CD14-positive monocyte (primary cell): ENCODE data around the gene BAHCC1. TPM values are rescaled to one million over a fixed set of nuclear protein-coding genes. Genes with fewer than 3 reads are reported as not detected.

Source experiments
- DNase-seq, 3 donors: peaks; one replicate each; pipeline ENCODE4 v3.0.0-alpha.2; 2011 to 2022
- H2AFZ ChIP-seq: 2 replicates; pipeline ENCODE4 v1.6.0; 2012; ENCODE audit warnings: mild to moderate bottlenecking, low read depth, low read length, inconsistent platforms; ENCODE audit not compliant: insufficient read depth, poor library complexity, severe bottlenecking
- H3K27ac ChIP-seq, 2 donors: 1 replicate in 1 of 2; 2 replicates in 1 of 2; pipeline ENCODE4 v1.5.1; 2012 to 2013; ENCODE audit warnings: low read length in 2 of 2, control low read depth in 1 of 2, inconsistent platforms in 1 of 2, low read depth in 1 of 2, mild to moderate bottlenecking in 1 of 2
- H3K27me3 ChIP-seq, 2 donors: one replicate each; pipeline versions ENCODE4 v1.6.0 to v1.6.1; 2011 to 2013; ENCODE audit warnings: low read length in 2 of 2; ENCODE audit not compliant: control insufficient read depth in 2 of 2, insufficient read depth in 2 of 2
- H3K36me3 ChIP-seq, 2 donors: replicated peaks in 1 of 2; 1 replicate in 1 of 2; 2 replicates in 1 of 2; pipeline versions ENCODE4 v1.5.1 to v1.6.1; 2012 to 2013; ENCODE audit warnings: low read length in 2 of 2, control low read depth in 1 of 2, inconsistent platforms in 1 of 2, mild to moderate bottlenecking in 1 of 2; ENCODE audit not compliant: insufficient read depth in 2 of 2, control insufficient read depth in 1 of 2
- H3K4me1 ChIP-seq, 2 donors: 1 replicate in 1 of 2; 2 replicates in 1 of 2; pipeline versions ENCODE4 v1.5.1 to v1.6.1; 2012 to 2013; ENCODE audit warnings: low read length in 2 of 2, control low read depth in 1 of 2, inconsistent platforms in 1 of 2, mild to moderate bottlenecking in 1 of 2, moderate library complexity in 1 of 2; ENCODE audit not compliant: insufficient read depth in 2 of 2, control insufficient read depth in 1 of 2
- H3K4me2 ChIP-seq: replicated peaks from 2 replicates; pipeline ENCODE3; 2012; ENCODE audit warnings: low read length, moderate library complexity, mild to moderate bottlenecking; ENCODE audit not compliant: poor library complexity, severe bottlenecking; ENCODE audit errors: extremely low read depth
- H3K4me3 ChIP-seq, 3 experiments: fragments of 200-600 bp in 1 of 3; sonication (generic) in 1 of 3; replicated peaks in 1 of 3; 1 replicate in 2 of 3; 2 replicates in 1 of 3; pipeline ENCODE4 v1.5.1; 2011 to 2013; ENCODE audit warnings: low read length in 3 of 3, mild to moderate bottlenecking in 3 of 3, control low read depth in 2 of 3, low read depth in 2 of 3, inconsistent platforms in 1 of 3, moderate library complexity in 1 of 3
- H3K79me2 ChIP-seq: 2 replicates; pipeline ENCODE4 v1.6.0; 2012; ENCODE audit warnings: mild to moderate bottlenecking, control low read depth, inconsistent platforms, low read length, moderate library complexity; ENCODE audit not compliant: insufficient read depth
- H3K9ac ChIP-seq: 2 replicates; pipeline ENCODE4 v1.6.0; 2017; ENCODE audit warnings: low read length, mild to moderate bottlenecking; ENCODE audit not compliant: insufficient read depth, poor library complexity, severe bottlenecking
- H3K9me3 ChIP-seq, 2 donors: replicated peaks in 1 of 2; 1 replicate in 1 of 2; 2 replicates in 1 of 2; pipeline versions ENCODE4 v1.5.1 to v1.6.1; 2012 to 2013; ENCODE audit warnings: low read length in 2 of 2, control low read depth in 1 of 2; ENCODE audit not compliant: control insufficient read depth in 1 of 2, insufficient read depth in 1 of 2
- H4K20me1 ChIP-seq: 2 replicates; pipeline ENCODE4 v1.6.0; 2012; ENCODE audit warnings: mild to moderate bottlenecking, low read length, control low read depth, moderate library complexity; ENCODE audit not compliant: insufficient read depth
- H3K27ac Mint-ChIP-seq, 7 donors: one replicate each; pipeline ENCODE4 v1.8.0; 2020; ENCODE audit warnings: mild to moderate bottlenecking in 7 of 7, mixed read lengths in 7 of 7, moderate library complexity in 6 of 7, inconsistent platforms in 2 of 7
- H3K27me3 Mint-ChIP-seq, 3 donors: one replicate each; pipeline ENCODE4 v1.8.0; 2021 to 2022; ENCODE audit warnings: low read depth in 3 of 3, mild to moderate bottlenecking in 3 of 3, mixed read lengths in 3 of 3, moderate library complexity in 3 of 3, inconsistent platforms in 1 of 3
- H3K36me3 Mint-ChIP-seq, 2 donors: one replicate each; pipeline ENCODE4 v1.8.0; 2020; ENCODE audit warnings: mixed read lengths in 2 of 2, inconsistent platforms in 1 of 2, mild to moderate bottlenecking in 1 of 2
- H3K4me1 Mint-ChIP-seq: one replicate; pipeline ENCODE4 v1.8.0; 2020; ENCODE audit warnings: mild to moderate bottlenecking, mixed read lengths
- H3K4me3 Mint-ChIP-seq, 2 donors: one replicate each; pipeline ENCODE4 v1.8.0; 2020; ENCODE audit warnings: mild to moderate bottlenecking in 2 of 2, mixed read lengths in 2 of 2, moderate library complexity in 1 of 2
- H3K9me3 Mint-ChIP-seq, 7 donors: one replicate each; pipeline ENCODE4 v1.8.0; 2020 to 2022; ENCODE audit warnings: mixed read lengths in 7 of 7, mild to moderate bottlenecking in 6 of 7, moderate library complexity in 6 of 7, inconsistent platforms in 2 of 7
- CTCF ChIP-seq: fragments of 200-600 bp; IDR thresholded peaks from one replicate; pipeline ENCODE4 v1.8.0; 2022; ENCODE audit warnings: antibody characterized with exemption, mild to moderate bottlenecking
- WGBS: methylation state at CpG from one replicate; pipeline ENCODE4 v1.1.5; 2013; ENCODE audit warnings: missing lambda C conversion rate; ENCODE audit not compliant: insufficient coverage; 5-methylcytosine and 5-hydroxymethylcytosine counted together
- intact Hi-C, 2 donors: fragments of 100-400 bp; cut with micrococcal nuclease; formaldehyde crosslinking; loops; one replicate each; pipeline versions ENCODE4 v1.15.0 to v1.15.1; 2023
- polyA plus RNA-seq, 3 donors: library from polyadenylated mRNA; depleted of rRNA in 1 of 3; unstranded in 2 of 3; stranded (reverse) in 1 of 3; fragments of 300-500 nt in 2 of 3; fragments of >200 nt in 1 of 3; fragmentation: Illumina TruSeq in 2 of 3; gene quantifications; 1 replicate in 2 of 3; 2 replicates in 1 of 3; pipeline ENCODE4 v1.2.3, GENCODE V29; 2012 to 2021

Gene BAHCC1
- polyA plus RNA-seq, 3 donors = 0.11 to 8.8 (median 0.27) TPM

- Histone ChIP-seq H3K9me3 (no peaks in the 10 kb centered on the region), H3K79me2 (no peaks in the 10 kb centered on the region), H3K4me2 (peak overlapping the region; percentile 80), H3K4me1 (peaks cover 30 to 33% of the 10 kb centered on the region in 2 donors), H3K9ac (peak overlapping the region; percentile 67), H3K27me3 (peaks cover 3 to 47% of the 10 kb centered on the region in 2 donors), H3K27ac (peak overlapping the region; percentile 6 to 72), H3K4me3 (peak overlapping the region; percentile 11 to 69 (median 12)), H2AFZ (peak overlapping the region; percentile 70), H4K20me1 (no peaks in the 10 kb centered on the region), H3K36me3 (no peaks in the 10 kb centered on the region)
- TF ChIP-seq CTCF = no peak
- WGBS = 11% methylated on average over 21 of the region's 30 CpGs
- peak overlapping the region; percentile 74 to 91 for H3K4me3 Mint-ChIP-seq
- peaks cover 33% of the 10 kb centered on the region for H3K4me1 Mint-ChIP-seq
- peaks cover 0 to 9% of the 10 kb centered on the region in 2 donors for H3K36me3 Mint-ChIP-seq
- peaks cover 50 to 80% (median 60%) of the 10 kb centered on the region in 3 donors for H3K27me3 Mint-ChIP-seq
- H3K27ac Mint-ChIP-seq = peak overlapping the region; percentile 71 to 92 (median 86)
- intact Hi-C loops = no loop called here
- DNase-seq = peak; percentile 83 to 84 (median 83)
- peaks cover 0 to 8% (median 1%) of the 10 kb centered on the region in 7 donors for H3K9me3 Mint-ChIP-seq
Measured at GRCh38 chr17:81365601-81366585, 29.4 kb upstream of the BAHCC1 start.

GRCh38 chr17:81366648-81367047 lies 28.6 kb upstream of the BAHCC1 start:
- intact Hi-C loops = no loop called here
- peaks cover 30 to 33% of the 10 kb centered on the region in 2 donors for H3K4me1 ChIP-seq
- no peak overlapping the region for H3K4me2 ChIP-seq
- Mint-ChIP-seq H3K4me3 (peak overlapping the region in 1 of 2 donors; percentile 91), H3K9me3 (peaks cover 0 to 8% (median 1%) of the 10 kb centered on the region in 7 donors), H3K27me3 (peaks cover 50 to 76% (median 59%) of the 10 kb centered on the region in 3 donors), H3K36me3 (peaks cover 0 to 9% of the 10 kb centered on the region in 2 donors), H3K4me1 (peaks cover 33% of the 10 kb centered on the region), H3K27ac (no peak overlapping the region)
- H3K9ac ChIP-seq = no peak overlapping the region
- WGBS = 95% methylated on average over 10 of the region's 11 CpGs
- no peaks in the 10 kb centered on the region for H3K9me3 ChIP-seq
- H4K20me1 ChIP-seq = no peaks in the 10 kb centered on the region
- peaks cover 3 to 47% of the 10 kb centered on the region in 2 donors for H3K27me3 ChIP-seq
- DNase-seq = no peak
- no peaks in the 10 kb centered on the region for H3K36me3 ChIP-seq
- H3K27ac ChIP-seq = no peak overlapping the region
- no peaks in the 10 kb centered on the region for H3K79me2 ChIP-seq
- no peak for TF ChIP-seq CTCF
- H2AFZ ChIP-seq = no peak overlapping the region
- no peak overlapping the region for H3K4me3 ChIP-seq
